ENCODE results near the gene BTBD1. TPM values are rescaled to one million over a fixed set of nuclear protein-coding genes. Genes with fewer than 3 reads are reported as not detected.
"Not testable (repeated sequence)": the region's sequence is repeated elsewhere in the genome, so short reads cannot be mapped to it uniquely, and the experiment has no call there.

Gene BTBD1
- total and polyA plus RNA-seq, 9 donors, result 89.8 to 129 (median 109) TPM

- Histone ChIP-seq H3K4me3 (ENCODE audit: low read length) (no peak overlapping the region), H3K9me3 (replicated peaks; ENCODE audit: control insufficient read depth, low read depth, low read length) (peaks cover 3% of the 10 kb centered on the region), H3K36me3 (ENCODE audit: control insufficient read depth, insufficient read depth, low read length) (peaks cover 30% of the 10 kb centered on the region), H3K4me1 (ENCODE audit: control insufficient read depth, insufficient read depth, low read length) (no peaks in the 10 kb centered on the region), H3K27ac (ENCODE audit: low read length) (no peak overlapping the region), H3K27me3 (ENCODE audit: control insufficient read depth, insufficient read depth, low read length) (no peaks in the 10 kb centered on the region)
- WGBS (ENCODE audit: insufficient coverage), result no CpG with 5 or more reads among the region's 1 CpG
- no peak for DNase-seq
Measured at GRCh38 chr15:83039206-83039605, 27.8 kb downstream of the BTBD1 start.

- H3K27ac ChIP-seq (ENCODE audit: low read length), result no peak overlapping the region
- no peak overlapping the region for H3K4me3 ChIP-seq (ENCODE audit: low read length)
- peaks cover 3% of the 10 kb centered on the region for H3K9me3 ChIP-seq (replicated peaks; ENCODE audit: control insufficient read depth, low read depth, low read length)
- no CpG with 5 or more reads among the region's 6 CpGs for WGBS (ENCODE audit: insufficient coverage)
- H3K36me3 ChIP-seq (ENCODE audit: control insufficient read depth, insufficient read depth, low read length), result peaks cover 28% of the 10 kb centered on the region
- DNase-seq, result no peak
- no peaks in the 10 kb centered on the region for H3K27me3 ChIP-seq (ENCODE audit: control insufficient read depth, insufficient read depth, low read length)
- no peaks in the 10 kb centered on the region for H3K4me1 ChIP-seq (ENCODE audit: control insufficient read depth, insufficient read depth, low read length)
Measured at GRCh38 chr15:83036253-83036652, 30.8 kb downstream of the BTBD1 start.

- WGBS (ENCODE audit: insufficient coverage), result no CpG with 5 or more reads among the region's 6 CpGs
- H3K27me3 ChIP-seq (ENCODE audit: control insufficient read depth, insufficient read depth, low read length); H3K4me3 ChIP-seq (ENCODE audit: low read length); H3K27ac ChIP-seq (ENCODE audit: low read length); DNase-seq; H3K9me3 ChIP-seq (replicated peaks; ENCODE audit: control insufficient read depth, low read depth, low read length); H3K4me1 ChIP-seq (ENCODE audit: control insufficient read depth, insufficient read depth, low read length): not testable (repeated sequence)
- H3K36me3 ChIP-seq (ENCODE audit: control insufficient read depth, insufficient read depth, low read length), result peaks cover 20% of the 10 kb centered on the region
Measured at GRCh38 chr15:83031234-83031633, 35.8 kb downstream of the BTBD1 start.

GRCh38 chr15:83030021-83030420 lies 37.0 kb downstream of the BTBD1 start:
- H3K36me3 ChIP-seq (ENCODE audit: control insufficient read depth, insufficient read depth, low read length), result peaks cover 20% of the 10 kb centered on the region
- H3K9me3 ChIP-seq (replicated peaks; ENCODE audit: control insufficient read depth, low read depth, low read length), result no peaks in the 10 kb centered on the region
- H3K27me3 ChIP-seq (ENCODE audit: control insufficient read depth, insufficient read depth, low read length), result no peaks in the 10 kb centered on the region
- H3K4me3 ChIP-seq (ENCODE audit: low read length), result no peak overlapping the region
- WGBS (ENCODE audit: insufficient coverage), result 98% methylated on average over 6 of the region's 8 CpGs
- H3K4me1 ChIP-seq (ENCODE audit: control insufficient read depth, insufficient read depth, low read length), result no peaks in the 10 kb centered on the region
- no peak overlapping the region for H3K27ac ChIP-seq (ENCODE audit: low read length)
- DNase-seq, result no peak

- peaks cover 27% of the 10 kb centered on the region for H3K36me3 ChIP-seq (ENCODE audit: control insufficient read depth, insufficient read depth, low read length)
- no CpG with 5 or more reads among the region's 2 CpGs for WGBS (ENCODE audit: insufficient coverage)
Measured at GRCh38 chr15:83018436-83018835, 48.6 kb downstream of the BTBD1 start.

GRCh38 chr15:83016906-83017305 lies 50.1 kb downstream of the BTBD1 start:
- DNase-seq, result no peak
- WGBS (ENCODE audit: insufficient coverage), result no CpG with 5 or more reads among the region's 5 CpGs
- Histone ChIP-seq H3K4me1 (ENCODE audit: control insufficient read depth, insufficient read depth, low read length) (peaks cover 10% of the 10 kb centered on the region), H3K4me3 (ENCODE audit: low read length) (no peak overlapping the region), H3K27me3 (ENCODE audit: control insufficient read depth, insufficient read depth, low read length) (no peaks in the 10 kb centered on the region), H3K9me3 (replicated peaks; ENCODE audit: control insufficient read depth, low read depth, low read length) (no peaks in the 10 kb centered on the region), H3K36me3 (ENCODE audit: control insufficient read depth, insufficient read depth, low read length) (peaks cover 24% of the 10 kb centered on the region), H3K27ac (ENCODE audit: low read length) (no peak overlapping the region)

More at GRCh38 chr15:83018436-83018835, 48.6 kb downstream of the BTBD1 start:
- Histone ChIP-seq H3K4me1 (ENCODE audit: control insufficient read depth, insufficient read depth, low read length) (no peaks in the 10 kb centered on the region), H3K9me3 (replicated peaks; ENCODE audit: control insufficient read depth, low read depth, low read length) (no peaks in the 10 kb centered on the region), H3K4me3 (ENCODE audit: low read length) (no peak overlapping the region), H3K27ac (ENCODE audit: low read length) (no peak overlapping the region), H3K27me3 (ENCODE audit: control insufficient read depth, insufficient read depth, low read length) (no peaks in the 10 kb centered on the region)
- DNase-seq, result no peak

- WGBS (ENCODE audit: insufficient coverage), result 81% methylated on average over 3 of the region's 4 CpGs
- Histone ChIP-seq H3K4me3 (ENCODE audit: low read length) (no peak overlapping the region), H3K27ac (ENCODE audit: low read length) (no peak overlapping the region), H3K27me3 (ENCODE audit: control insufficient read depth, insufficient read depth, low read length) (no peaks in the 10 kb centered on the region), H3K4me1 (ENCODE audit: control insufficient read depth, insufficient read depth, low read length) (peaks cover 17% of the 10 kb centered on the region), H3K9me3 (replicated peaks; ENCODE audit: control insufficient read depth, low read depth, low read length) (no peaks in the 10 kb centered on the region), H3K36me3 (ENCODE audit: control insufficient read depth, insufficient read depth, low read length) (peaks cover 20% of the 10 kb centered on the region)
- no peak for DNase-seq
Measured at GRCh38 chr15:83015361-83015760, 51.7 kb downstream of the BTBD1 start.

GRCh38 chr15:83014205-83014653 lies 52.8 kb downstream of the BTBD1 start:
- WGBS (ENCODE audit: insufficient coverage), result 50% methylated on average over 2 of the region's 5 CpGs
- peaks cover 13% of the 10 kb centered on the region for H3K36me3 ChIP-seq (ENCODE audit: control insufficient read depth, insufficient read depth, low read length)

GRCh38 chr15:83012636-83013035 lies 54.4 kb downstream of the BTBD1 start:
- Histone ChIP-seq H3K9me3 (replicated peaks; ENCODE audit: control insufficient read depth, low read depth, low read length) (no peaks in the 10 kb centered on the region), H3K4me3 (ENCODE audit: low read length) (no peak overlapping the region), H3K4me1 (ENCODE audit: control insufficient read depth, insufficient read depth, low read length) (peaks cover 20% of the 10 kb centered on the region), H3K36me3 (ENCODE audit: control insufficient read depth, insufficient read depth, low read length) (peaks cover 15% of the 10 kb centered on the region), H3K27me3 (ENCODE audit: control insufficient read depth, insufficient read depth, low read length) (no peaks in the 10 kb centered on the region), H3K27ac (ENCODE audit: low read length) (no peak overlapping the region)
- DNase-seq, result no peak
- 97% methylated on average over 6 of the region's 6 CpGs for WGBS (ENCODE audit: insufficient coverage)

More at GRCh38 chr15:83014205-83014653, 52.8 kb downstream of the BTBD1 start:
- Histone ChIP-seq H3K27ac (ENCODE audit: low read length) (no peak overlapping the region), H3K4me1 (ENCODE audit: control insufficient read depth, insufficient read depth, low read length) (peaks cover 20% of the 10 kb centered on the region), H3K4me3 (ENCODE audit: low read length) (no peak overlapping the region), H3K9me3 (replicated peaks; ENCODE audit: control insufficient read depth, low read depth, low read length) (no peaks in the 10 kb centered on the region), H3K27me3 (ENCODE audit: control insufficient read depth, insufficient read depth, low read length) (no peaks in the 10 kb centered on the region)
- no peak for DNase-seq

- no peak for DNase-seq
- Histone ChIP-seq H3K27me3 (ENCODE audit: control insufficient read depth, insufficient read depth, low read length) (no peaks in the 10 kb centered on the region), H3K9me3 (replicated peaks; ENCODE audit: control insufficient read depth, low read depth, low read length) (no peaks in the 10 kb centered on the region), H3K36me3 (ENCODE audit: control insufficient read depth, insufficient read depth, low read length) (peaks cover 20% of the 10 kb centered on the region), H3K4me1 (ENCODE audit: control insufficient read depth, insufficient read depth, low read length) (peaks cover 20% of the 10 kb centered on the region), H3K4me3 (ENCODE audit: low read length) (peak overlapping the region; percentile 99), H3K27ac (ENCODE audit: low read length) (peak overlapping the region; percentile 56)
- 62% methylated on average over 9 of the region's 9 CpGs for WGBS (ENCODE audit: insufficient coverage)
Measured at GRCh38 chr15:83012076-83012426, 55.0 kb downstream of the BTBD1 start.
